ENCODE data around the gene SARDH.

DNA sequence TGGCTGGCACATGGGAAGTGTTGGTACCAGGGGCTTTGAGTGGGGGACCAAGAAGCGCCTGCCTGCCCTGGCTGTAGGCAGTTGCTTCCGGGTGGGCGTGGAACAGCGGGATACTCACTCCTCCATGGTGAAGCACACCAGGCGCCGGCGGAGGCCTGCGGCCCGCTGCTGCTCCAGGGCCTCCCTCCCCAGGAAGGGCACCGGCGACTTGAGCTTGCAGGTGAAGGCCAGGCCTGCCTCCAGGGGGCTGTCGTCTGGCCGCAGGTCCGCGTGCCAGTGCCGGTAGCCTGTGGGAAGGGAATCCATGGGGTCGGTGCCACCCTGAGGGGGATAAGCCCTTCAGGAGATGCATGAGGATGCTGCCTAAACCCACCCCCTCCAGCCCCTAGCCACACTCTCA is 67.7 kb downstream of the SARDH start:
- TF ChIP-seq CTCF (conservative IDR thresholded peaks at IDR 0.05) = no peak
- TF ChIP-seq EZH2 (IDR thresholded peaks at IDR 0.05; ENCODE audit: low read depth) = no peak

Data from PC-9 (cell line).